Peyer's patch (tissue), 4 donors: Measurements from ENCODE around the gene IFT20. TPM values are rescaled to one million over a fixed set of nuclear protein-coding genes. Genes with fewer than 3 reads are reported as not detected.
A peak's percentile ranks its signal among the peaks of the same experiment; 100 is the strongest.

Experiments
- DNase-seq, 3 donors: peaks; one replicate each; pipeline ENCODE4 v3.0.0-alpha.2; 2017 to 2019
- H3K27ac ChIP-seq, 4 donors: fragments of 200-600 bp; sonication (generic); one replicate each; pipeline ENCODE4 v1.5.1; 2016 to 2019
- H3K27me3 ChIP-seq, 2 donors: fragments of 200-600 bp; sonication (generic); one replicate each; pipeline ENCODE4 v1.5.1; 2019
- H3K36me3 ChIP-seq, 3 donors: fragments of 200-600 bp; sonication (generic); one replicate each; pipeline ENCODE4 v1.5.1; 2016 to 2019
- H3K4me1 ChIP-seq, 4 donors: fragments of 200-600 bp; sonication (generic); one replicate each; pipeline ENCODE4 v1.5.1; 2016 to 2019
- H3K4me3 ChIP-seq, 4 donors: fragments of 200-600 bp; sonication (generic); 1 replicate in 3 of 4; 2 replicates in 1 of 4; pipeline ENCODE4 v1.5.1; 2016 to 2019; ENCODE audit warnings: mild to moderate bottlenecking in 1 of 4
- H3K9me3 ChIP-seq, 4 donors: fragments of 200-600 bp; sonication (generic); one replicate each; pipeline ENCODE4 v1.5.1; 2016 to 2019; ENCODE audit warnings: mild to moderate bottlenecking in 1 of 4
- POLR2A ChIP-seq, 2 donors: fragments of 450-650 bp; IDR thresholded peaks; one replicate each; pipeline ENCODE4 v1.5.1; 2017; ENCODE audit warnings: antibody characterized with exemption in 2 of 2, mild to moderate bottlenecking in 2 of 2, moderate library complexity in 2 of 2
- total RNA-seq, 4 donors: library from RNA; depleted of rRNA; stranded (reverse); fragments of >200 nt; gene quantifications; one replicate each; pipeline ENCODE4 v1.1.0, GENCODE V29; 2016
- TF ChIP-seq, protein P1 (sequence below), 6 experiments: fragments of 450-650 bp in 4 of 6; fragments of 200-600 bp in 2 of 6; sonication (generic) in 1 of 6; IDR thresholded peaks; one replicate each; pipeline ENCODE4 v1.5.1; 2017 to 2019; ENCODE audit warnings: antibody characterized with exemption in 6 of 6, mild to moderate bottlenecking in 3 of 6, moderate library complexity in 1 of 6

The IFT20 gene
- total RNA-seq, 4 donors from 2014 or later, result 34.7 to 69.7 (median 62.0) TPM

- Histone ChIP-seq H3K4me1 (peaks cover 0 to 21% (median 4%) of the 10 kb centered on the region in 4 donors), H3K36me3 (no peaks in the 10 kb centered on the region), H3K4me3 (no peak overlapping the region), H3K27me3 (no peaks in the 10 kb centered on the region), H3K27ac (no peak overlapping the region), H3K9me3 (no peaks in the 10 kb centered on the region)
- TF ChIP-seq POLR2A (IDR thresholded peaks at IDR 0.05), result no peak
- TF ChIP-seq, protein P1, sequence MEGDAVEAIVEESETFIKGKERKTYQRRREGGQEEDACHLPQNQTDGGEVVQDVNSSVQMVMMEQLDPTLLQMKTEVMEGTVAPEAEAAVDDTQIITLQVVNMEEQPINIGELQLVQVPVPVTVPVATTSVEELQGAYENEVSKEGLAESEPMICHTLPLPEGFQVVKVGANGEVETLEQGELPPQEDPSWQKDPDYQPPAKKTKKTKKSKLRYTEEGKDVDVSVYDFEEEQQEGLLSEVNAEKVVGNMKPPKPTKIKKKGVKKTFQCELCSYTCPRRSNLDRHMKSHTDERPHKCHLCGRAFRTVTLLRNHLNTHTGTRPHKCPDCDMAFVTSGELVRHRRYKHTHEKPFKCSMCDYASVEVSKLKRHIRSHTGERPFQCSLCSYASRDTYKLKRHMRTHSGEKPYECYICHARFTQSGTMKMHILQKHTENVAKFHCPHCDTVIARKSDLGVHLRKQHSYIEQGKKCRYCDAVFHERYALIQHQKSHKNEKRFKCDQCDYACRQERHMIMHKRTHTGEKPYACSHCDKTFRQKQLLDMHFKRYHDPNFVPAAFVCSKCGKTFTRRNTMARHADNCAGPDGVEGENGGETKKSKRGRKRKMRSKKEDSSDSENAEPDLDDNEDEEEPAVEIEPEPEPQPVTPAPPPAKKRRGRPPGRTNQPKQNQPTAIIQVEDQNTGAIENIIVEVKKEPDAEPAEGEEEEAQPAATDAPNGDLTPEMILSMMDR (IDR thresholded peaks at IDR 0.05), result no peak
- DNase-seq, result peak in 1 of 3 donors; percentile 2
These were observed 44.8 kb upstream of the IFT20 start for GRCh38 chr17:28379814-28380801.

DNA sequence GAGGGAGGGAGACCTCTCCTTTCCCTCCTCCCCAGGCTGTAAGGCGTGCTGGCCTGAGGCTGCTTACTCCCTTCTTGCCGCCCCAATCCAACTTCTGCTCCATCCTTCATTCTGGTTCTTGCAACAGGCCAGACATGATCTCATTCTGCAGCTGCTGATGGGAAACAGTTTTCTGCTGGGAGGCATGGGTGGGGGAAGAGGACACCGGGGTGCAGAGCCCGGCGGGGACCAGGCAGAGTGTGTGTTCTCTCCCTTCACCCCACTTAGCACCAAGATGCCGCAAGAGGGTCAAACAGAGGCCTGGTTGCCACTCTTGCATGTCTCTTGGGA, 37.6 kb upstream of the IFT20 start:
- H3K4me3 ChIP-seq, result no peak overlapping the region
- H3K9me3 ChIP-seq, result no peaks in the 10 kb centered on the region
- H3K27ac ChIP-seq, result no peak overlapping the region
- peaks cover 0 to 33% (median 3%) of the 10 kb centered on the region in 4 donors for H3K4me1 ChIP-seq
- no peaks in the 10 kb centered on the region for H3K27me3 ChIP-seq
- H3K36me3 ChIP-seq, result no peaks in the 10 kb centered on the region
- no peak for TF ChIP-seq POLR2A (IDR thresholded peaks at IDR 0.05)
- TF ChIP-seq, protein P1 (IDR thresholded peaks at IDR 0.05), result no peak
- DNase-seq, result peak in 1 of 3 donors; percentile 12

- Histone ChIP-seq H3K27ac (peak overlapping the region; percentile 25 to 78 (median 68)), H3K4me3 (peak overlapping the region; percentile 50 to 64 (median 58)), H3K27me3 (no peaks in the 10 kb centered on the region), H3K9me3 (no peaks in the 10 kb centered on the region), H3K4me1 (peaks cover 0 to 33% (median 3%) of the 10 kb centered on the region in 4 donors), H3K36me3 (no peaks in the 10 kb centered on the region)
- DNase-seq, result peak in 2 of 3 donors; percentile 22 to 50
- TF ChIP-seq POLR2A (IDR thresholded peaks at IDR 0.05), result no peak
- TF ChIP-seq, protein P1 (IDR thresholded peaks at IDR 0.05), result no peak
These were observed 37.1 kb upstream of the IFT20 start for GRCh38 chr17:28372203-28372944.

DNA sequence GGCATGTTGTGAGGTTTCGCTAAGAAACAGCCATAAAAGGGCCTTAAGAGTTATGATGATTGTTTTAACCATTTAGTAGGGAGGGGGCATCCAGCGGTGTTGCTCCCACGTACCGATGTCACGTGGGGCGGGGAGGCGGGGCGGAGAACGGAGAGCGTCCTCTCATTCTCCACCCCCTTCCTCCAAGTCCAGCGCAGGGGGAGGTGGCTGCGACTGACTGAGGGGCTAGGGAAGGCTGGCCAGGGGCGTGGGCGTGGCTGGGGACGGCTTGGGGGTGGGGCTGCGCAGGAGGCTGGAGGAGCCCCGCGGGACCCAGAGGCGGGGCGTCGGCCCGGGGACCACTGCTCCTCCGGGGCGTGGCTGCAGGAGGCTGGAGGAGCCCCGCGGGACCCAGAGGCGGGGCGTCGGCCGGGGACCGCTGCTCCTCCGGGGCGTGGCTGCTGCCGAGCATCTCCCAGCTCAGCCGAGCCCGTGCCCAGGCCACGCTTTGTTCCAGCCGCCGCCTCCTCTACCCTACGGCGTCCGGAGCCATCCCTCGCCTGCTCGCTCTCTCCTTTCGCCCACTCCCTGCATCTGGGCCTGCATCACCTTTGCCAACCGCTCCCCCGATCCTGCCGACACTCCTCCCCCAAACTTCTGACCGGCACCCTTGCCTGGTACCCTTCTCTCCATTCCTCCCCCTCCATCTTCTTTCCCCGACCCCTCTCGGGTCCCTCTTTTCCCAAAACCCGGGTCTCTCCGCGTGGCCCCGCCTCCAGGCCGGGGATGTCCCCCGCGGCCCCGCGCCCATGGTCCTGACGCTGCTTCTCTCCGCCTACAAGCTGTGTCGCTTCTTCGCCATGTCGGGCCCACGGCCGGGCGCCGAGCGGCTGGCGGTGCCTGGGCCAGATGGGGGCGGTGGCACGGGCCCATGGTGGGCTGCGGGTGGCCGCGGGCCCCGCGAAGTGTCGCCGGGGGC, 36.3 kb upstream of the IFT20 start, which contains the start of gene SARM1:
SARM1 (plus strand) TSS at position 450 of the 958 bp plus-strand sequence; CDS start at position 789, 339 bp downstream.
- peak within 1 kb of the TSS; percentile 50 to 64 (median 58) for H3K4me3 ChIP-seq
- peak; percentile 73 to 93 (median 91) for DNase-seq
- peak within 1 kb of the TSS; percentile 25 to 78 (median 68) for H3K27ac ChIP-seq
- peaks cover 0 to 33% (median 3%) of the 10 kb centered on the region in 4 donors for H3K4me1 ChIP-seq
- no peaks in the 10 kb centered on the region for H3K36me3 ChIP-seq
- no peaks in the 10 kb centered on the region for H3K27me3 ChIP-seq
- no peak for TF ChIP-seq POLR2A (IDR thresholded peaks at IDR 0.05)
- TF ChIP-seq, protein P1 (IDR thresholded peaks at IDR 0.05), result no peak
- H3K9me3 ChIP-seq, result no peaks in the 10 kb centered on the region

GRCh38 chr17:28370744-28371103, 35.5 kb upstream of the IFT20 start:
- H3K4me3 ChIP-seq, result peak overlapping the region in 1 of 4 donors; percentile 53
- no peak for DNase-seq
- H3K27me3 ChIP-seq, result no peaks in the 10 kb centered on the region
- peaks cover 0 to 33% (median 3%) of the 10 kb centered on the region in 4 donors for H3K4me1 ChIP-seq
- TF ChIP-seq POLR2A (IDR thresholded peaks at IDR 0.05), result no peak
- TF ChIP-seq, protein P1 (IDR thresholded peaks at IDR 0.05), result no peak
- H3K36me3 ChIP-seq, result no peaks in the 10 kb centered on the region
- peak overlapping the region; percentile 1 to 78 (median 68) for H3K27ac ChIP-seq
- no peaks in the 10 kb centered on the region for H3K9me3 ChIP-seq
